GM20000 (cell line): ENCODE data around the gene LRRC7.

Experiments used
- DNase-seq: peaks from one replicate; pipeline ENCODE4 v3.0.0; 2012; ENCODE audit warnings: low spot score
- CTCF ChIP-seq: IDR thresholded peaks from 2 replicates; pipeline ENCODE4 v1.5.1; 2012; ENCODE audit warnings: mild to moderate bottlenecking, control low read depth; ENCODE audit errors: extremely low read depth, missing control alignments

LRRC7 gene

DNA sequence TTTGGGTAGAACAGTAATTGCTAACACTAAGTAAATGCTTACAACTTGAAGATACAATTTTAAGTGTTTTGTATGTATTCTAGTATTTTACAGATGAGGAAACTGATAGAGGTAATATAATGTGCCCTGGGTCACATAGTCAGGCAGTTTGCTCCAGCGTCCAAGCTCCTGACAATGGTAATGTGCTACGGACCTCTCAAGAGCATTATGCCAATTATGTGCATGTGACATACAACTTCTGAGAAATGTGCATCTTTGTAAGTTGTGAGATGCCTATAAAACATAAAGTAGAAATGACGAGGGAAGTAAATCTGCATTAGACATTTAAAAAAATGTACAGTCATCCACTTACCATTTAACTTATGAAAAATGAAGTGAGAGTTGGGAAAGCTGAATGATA lies 186.8 kb downstream of the LRRC7 start:
- DNase-seq = no peak
- no peak for TF ChIP-seq CTCF

- no peak for TF ChIP-seq CTCF
- DNase-seq = no peak
Measured at GRCh38 chr1:69755647-69756046, 187.9 kb downstream of the LRRC7 start.

GRCh38 chr1:69765951-69766350 lies 198.2 kb downstream of the LRRC7 start:
- TF ChIP-seq CTCF = no peak
- no peak for DNase-seq

DNA sequence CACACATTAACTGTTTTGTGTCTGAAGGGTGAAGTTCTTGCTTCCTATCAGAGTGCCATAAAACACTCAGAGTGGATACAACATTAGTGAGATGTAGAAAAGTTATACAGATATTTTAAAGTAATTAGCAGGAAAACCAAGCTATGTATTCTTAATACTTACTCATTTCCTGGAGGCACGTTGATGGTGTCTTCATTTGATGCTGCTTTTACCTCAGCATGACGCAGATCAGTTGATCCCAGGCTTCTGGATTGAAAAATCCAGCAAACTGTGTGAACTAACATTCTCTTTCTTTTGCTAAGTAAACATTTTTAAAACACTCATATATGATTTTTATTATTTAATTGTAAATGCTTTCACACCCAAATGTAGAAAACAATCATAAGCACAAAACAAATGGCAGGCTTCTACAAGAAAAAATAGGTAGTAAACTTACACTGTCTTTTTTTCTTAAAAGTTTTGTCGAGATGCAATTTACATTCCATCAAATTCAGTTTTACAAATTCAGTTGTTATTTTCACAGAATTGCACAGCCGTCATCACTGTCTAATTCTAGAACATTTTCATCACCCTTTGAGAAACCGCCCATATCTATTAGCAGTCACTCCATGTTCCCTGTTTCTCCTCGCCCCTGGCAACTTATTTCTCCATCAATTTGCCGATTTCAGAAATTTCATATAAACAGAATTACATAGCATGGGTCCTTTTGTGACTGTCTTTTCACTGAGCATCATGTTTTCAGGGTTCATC lies 198.9 kb downstream of the LRRC7 start:
- no peak for DNase-seq
- TF ChIP-seq CTCF = no peak

DNA sequence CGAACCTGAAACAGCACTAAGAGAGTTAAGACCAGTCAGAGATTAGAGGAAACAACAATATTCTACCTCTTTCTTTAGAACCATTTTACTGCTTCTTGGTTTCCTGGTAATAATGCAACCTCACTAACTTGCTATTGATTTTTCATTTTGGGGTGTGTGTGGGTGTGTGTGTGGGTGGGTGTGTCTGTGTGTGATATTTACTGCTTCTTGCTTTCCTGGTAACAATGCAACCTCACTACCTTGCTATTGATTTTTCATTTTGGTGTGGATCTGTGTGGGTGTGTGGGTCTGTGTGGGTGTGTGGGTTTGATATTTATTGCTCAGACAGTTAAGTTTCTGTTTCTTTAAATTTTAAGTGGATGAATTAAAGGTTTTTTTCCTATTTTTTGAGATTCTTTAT lies 208.8 kb downstream of the LRRC7 start:
- DNase-seq = no peak
- TF ChIP-seq CTCF = no peak

DNA sequence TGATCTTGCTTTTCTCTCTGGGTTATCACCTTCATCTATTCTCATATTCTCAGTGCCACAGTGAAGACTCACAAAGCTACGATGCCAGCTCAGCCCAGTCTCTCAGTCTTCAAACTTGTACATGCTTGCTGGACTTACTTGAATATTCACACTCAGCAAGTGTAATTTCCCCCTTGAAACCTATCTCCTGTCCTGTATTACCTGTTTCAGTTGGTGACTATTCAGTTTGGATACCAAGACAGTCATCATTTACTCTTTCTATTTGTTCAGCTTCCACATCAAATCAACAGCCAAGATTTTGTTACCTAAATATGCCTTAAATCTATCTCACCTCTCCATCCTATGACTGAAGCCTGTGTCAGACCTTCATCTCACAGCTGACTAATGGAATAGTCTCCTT lies 209.7 kb downstream of the LRRC7 start:
- TF ChIP-seq CTCF = no peak
- DNase-seq = no peak

DNA sequence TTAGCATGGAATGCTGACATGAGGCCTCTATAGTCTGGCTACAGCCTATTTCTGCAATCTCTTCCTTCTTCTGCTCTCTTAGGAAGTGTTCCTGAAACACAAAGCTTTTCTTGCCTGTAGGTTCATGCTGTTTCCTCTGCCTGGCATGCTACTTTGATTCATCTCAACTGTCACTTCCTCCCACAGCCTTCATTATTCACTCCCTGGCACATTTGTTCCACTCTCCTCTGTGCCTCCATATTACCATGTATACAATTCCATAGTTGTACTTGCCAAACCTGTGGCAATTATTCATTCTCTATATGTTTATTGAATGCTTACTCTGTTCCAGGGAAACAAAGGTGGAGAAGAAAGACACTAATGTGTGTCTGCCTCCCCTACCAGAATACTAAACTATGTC lies 210.2 kb downstream of the LRRC7 start:
- no peak for TF ChIP-seq CTCF
- DNase-seq = no peak
